Mononuclear cell (primary cell): ENCODE results near the gene GAREM1. TPM values are rescaled to one million over a fixed set of nuclear protein-coding genes. Genes with fewer than 3 reads are reported as not detected.
"Not testable (repeated sequence)": the region's sequence is repeated elsewhere in the genome, so short reads cannot be mapped to it uniquely, and the experiment has no call there.

Source experiments
- H3K27me3 ChIP-seq: 2 replicates; pipeline ENCODE4 v1.6.0; 2011; ENCODE audit warnings: low read length, control low read depth; ENCODE audit not compliant: insufficient read depth
- H3K4me1 ChIP-seq: 2 replicates; pipeline ENCODE4 v1.5.1; 2011; ENCODE audit warnings: mild to moderate bottlenecking, low read length, control low read depth; ENCODE audit not compliant: insufficient read depth
- H3K4me3 ChIP-seq: 2 replicates; pipeline ENCODE4 v1.5.1; 2011; ENCODE audit warnings: mild to moderate bottlenecking, low read length, moderate library complexity
- H3K9me3 ChIP-seq: 2 replicates; pipeline ENCODE4 v1.5.1; 2011; ENCODE audit warnings: low read depth, mild to moderate bottlenecking, control low read depth, low read length
- total RNA-seq: library from RNA; depleted of rRNA; stranded (reverse); fragments of >200 nt; gene quantifications from one replicate; pipeline ENCODE4 v1.2.3, GENCODE V29; 2012

The GAREM1 gene
- total RNA-seq, 1 donor = under 0.01 TPM

DNA sequence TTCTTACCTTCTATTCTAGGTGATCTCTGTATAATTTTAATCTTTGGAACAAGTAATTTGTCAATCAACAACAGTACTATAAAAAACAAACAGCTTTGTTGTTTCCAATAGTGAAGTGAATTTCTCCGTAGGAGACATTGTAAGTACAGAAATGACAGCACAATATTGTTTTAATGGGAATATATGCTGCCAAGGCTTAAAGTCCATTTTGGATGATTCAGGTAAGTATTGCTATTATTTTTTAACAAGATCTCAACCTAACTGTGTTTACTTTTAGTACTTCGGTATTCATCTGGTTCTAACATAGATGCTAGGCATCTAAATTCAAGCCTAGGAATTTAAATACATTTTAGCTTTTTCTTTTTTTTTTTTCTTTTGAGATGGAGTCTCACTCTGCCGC, 175.1 kb downstream of the GAREM1 start:
- Histone ChIP-seq H3K4me1 (no peaks in the 10 kb centered on the region), H3K9me3 (no peaks in the 10 kb centered on the region), H3K27me3 (peaks cover 5% of the 10 kb centered on the region), H3K4me3 (no peak overlapping the region)

DNA sequence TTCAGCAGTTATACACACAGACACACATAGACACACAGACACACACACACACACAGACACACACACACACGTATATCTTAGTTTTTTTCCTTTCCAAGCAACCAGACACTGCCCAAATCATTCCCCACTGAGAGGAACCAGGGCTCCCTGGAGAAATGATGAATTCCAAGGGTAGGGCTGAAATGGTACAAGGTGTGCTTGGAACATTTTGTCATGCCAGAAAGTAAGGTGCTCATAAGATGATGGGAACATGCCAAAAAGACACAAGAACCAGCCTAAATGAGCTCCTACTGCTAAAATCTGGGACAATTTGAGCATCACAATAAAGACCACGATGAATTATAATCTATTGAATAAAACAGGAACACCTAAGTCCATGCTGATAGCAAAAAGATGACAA, 177.6 kb downstream of the GAREM1 start:
- H3K4me1 ChIP-seq = no peaks in the 10 kb centered on the region
- H3K9me3 ChIP-seq = no peaks in the 10 kb centered on the region
- H3K4me3 ChIP-seq = no peak overlapping the region
- no peaks in the 10 kb centered on the region for H3K27me3 ChIP-seq

DNA sequence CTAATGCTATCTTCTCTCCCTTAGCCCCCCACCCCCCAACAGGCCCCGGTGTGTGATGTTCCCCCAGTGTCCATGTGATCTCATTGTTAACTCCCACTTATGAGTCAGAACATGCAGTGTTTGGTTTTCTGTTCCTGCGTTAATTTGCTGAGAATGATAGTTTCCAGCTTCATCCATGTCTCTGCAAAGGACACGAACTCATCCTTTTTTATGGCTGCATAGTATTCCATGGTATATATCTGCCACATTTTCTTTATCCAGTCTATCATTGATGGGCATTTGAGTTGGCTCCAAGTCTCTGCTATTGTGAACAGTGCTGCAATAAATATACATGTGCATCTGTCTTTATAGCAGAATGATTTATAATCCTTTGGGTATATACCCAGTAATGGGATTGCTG, 179.1 kb downstream of the GAREM1 start:
- not testable (repeated sequence) for H3K9me3 ChIP-seq, H3K4me1 ChIP-seq, H3K27me3 ChIP-seq, H3K4me3 ChIP-seq

GRCh38 chr18:32290810-32291209, 179.9 kb downstream of the GAREM1 start:
- no peaks in the 10 kb centered on the region for H3K9me3 ChIP-seq
- no peaks in the 10 kb centered on the region for H3K27me3 ChIP-seq
- H3K4me1 ChIP-seq = no peaks in the 10 kb centered on the region
- no peak overlapping the region for H3K4me3 ChIP-seq

GRCh38 chr18:32289483-32290075, 181.1 kb downstream of the GAREM1 start:
- Histone ChIP-seq H3K4me1 (no peaks in the 10 kb centered on the region), H3K27me3 (no peaks in the 10 kb centered on the region), H3K4me3 (no peak overlapping the region), H3K9me3 (no peaks in the 10 kb centered on the region)

GRCh38 chr18:32287873-32288272, 182.8 kb downstream of the GAREM1 start:
- H3K27me3 ChIP-seq = no peaks in the 10 kb centered on the region
- no peaks in the 10 kb centered on the region for H3K9me3 ChIP-seq
- no peak overlapping the region for H3K4me3 ChIP-seq
- H3K4me1 ChIP-seq = no peaks in the 10 kb centered on the region

DNA sequence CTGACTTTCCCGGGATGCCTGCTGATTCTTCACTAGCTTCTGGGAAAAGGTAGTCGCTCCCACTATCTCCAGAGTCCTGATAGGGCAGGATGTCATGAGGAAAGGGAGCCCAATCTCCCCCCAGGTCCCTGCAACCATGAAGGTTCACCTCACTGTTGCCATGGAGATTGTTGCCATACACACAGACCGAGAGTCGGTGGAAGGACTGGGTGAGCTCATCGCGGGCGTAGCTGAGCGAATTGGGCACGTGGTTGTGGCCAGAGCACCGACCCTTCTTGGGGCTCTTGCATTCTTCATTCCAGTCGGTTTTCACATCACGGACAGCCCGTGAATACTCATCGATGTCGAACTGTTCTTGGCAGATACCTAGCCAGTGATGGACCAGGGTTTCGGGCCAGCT, 183.4 kb downstream of the GAREM1 start:
- H3K9me3 ChIP-seq = no peaks in the 10 kb centered on the region
- H3K4me3 ChIP-seq = no peak overlapping the region
- no peaks in the 10 kb centered on the region for H3K4me1 ChIP-seq
- H3K27me3 ChIP-seq = no peaks in the 10 kb centered on the region

DNA sequence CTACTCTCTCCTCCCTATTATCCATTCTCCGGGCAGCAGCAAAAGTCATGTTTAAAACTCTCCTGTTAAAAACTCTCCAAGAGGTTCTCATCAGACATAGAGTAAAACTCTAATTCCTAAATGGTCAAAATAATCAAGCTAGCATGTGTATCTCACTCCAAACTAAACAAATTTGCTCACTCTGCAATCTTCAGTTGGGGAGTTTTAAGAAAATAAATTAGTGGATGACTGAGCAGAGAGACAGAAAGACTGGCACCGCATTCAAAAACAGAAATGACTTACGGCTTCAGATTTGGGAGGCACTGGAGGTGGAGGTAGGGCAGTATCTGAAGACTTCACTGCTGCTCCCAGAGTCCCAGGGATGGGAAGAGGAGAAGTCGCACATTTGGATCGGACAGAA, 183.9 kb downstream of the GAREM1 start:
- Histone ChIP-seq H3K9me3 (no peaks in the 10 kb centered on the region), H3K4me3 (no peak overlapping the region), H3K27me3 (no peaks in the 10 kb centered on the region), H3K4me1 (no peaks in the 10 kb centered on the region)

GRCh38 chr18:32284284-32284683, 186.4 kb downstream of the GAREM1 start:
- Histone ChIP-seq H3K27me3 (no peaks in the 10 kb centered on the region), H3K9me3 (no peaks in the 10 kb centered on the region), H3K4me1 (no peaks in the 10 kb centered on the region), H3K4me3 (no peak overlapping the region)

- no peaks in the 10 kb centered on the region for H3K27me3 ChIP-seq
- no peaks in the 10 kb centered on the region for H3K4me1 ChIP-seq
- H3K4me3 ChIP-seq = no peak overlapping the region
- H3K9me3 ChIP-seq = no peaks in the 10 kb centered on the region
Observed at GRCh38 chr18:32280911-32281310, 189.8 kb downstream of the GAREM1 start.

DNA sequence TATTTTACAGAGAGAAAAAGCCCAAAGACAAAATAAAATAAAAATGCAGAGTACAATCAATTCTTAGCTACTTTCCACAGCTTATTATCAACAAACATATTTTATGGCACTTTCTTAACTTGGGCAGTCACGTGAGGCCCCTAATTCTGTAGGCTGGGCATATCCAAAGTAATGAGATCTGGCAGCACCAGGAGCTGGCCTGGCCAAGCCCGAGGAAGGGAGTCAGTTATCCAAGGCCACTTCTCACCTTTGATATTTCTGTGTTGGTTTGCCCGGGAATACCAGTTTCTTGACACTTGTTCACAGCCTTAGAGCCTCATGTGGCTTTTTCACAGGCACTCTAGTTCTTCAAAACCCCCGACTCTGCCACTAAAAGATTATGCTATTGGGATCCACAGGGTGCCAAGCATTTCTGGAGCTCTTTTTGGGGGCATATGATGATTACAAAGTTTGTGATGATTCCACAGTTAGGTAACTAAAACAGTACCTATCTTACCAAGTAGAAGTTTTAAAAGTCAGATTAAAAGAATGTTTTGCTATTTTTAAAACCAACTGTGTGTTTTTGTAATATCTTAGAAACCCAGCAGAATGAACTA, 190.4 kb downstream of the GAREM1 start:
- Histone ChIP-seq H3K4me1 (no peaks in the 10 kb centered on the region), H3K9me3 (no peaks in the 10 kb centered on the region), H3K27me3 (no peaks in the 10 kb centered on the region), H3K4me3 (no peak overlapping the region)

- no peaks in the 10 kb centered on the region for H3K27me3 ChIP-seq
- H3K9me3 ChIP-seq = no peaks in the 10 kb centered on the region
- no peak overlapping the region for H3K4me3 ChIP-seq
- H3K4me1 ChIP-seq = no peaks in the 10 kb centered on the region
Observed at GRCh38 chr18:32278177-32278799, 192.4 kb downstream of the GAREM1 start.

GRCh38 chr18:32277549-32277948, 193.1 kb downstream of the GAREM1 start:
- H3K9me3 ChIP-seq = no peaks in the 10 kb centered on the region

DNA sequence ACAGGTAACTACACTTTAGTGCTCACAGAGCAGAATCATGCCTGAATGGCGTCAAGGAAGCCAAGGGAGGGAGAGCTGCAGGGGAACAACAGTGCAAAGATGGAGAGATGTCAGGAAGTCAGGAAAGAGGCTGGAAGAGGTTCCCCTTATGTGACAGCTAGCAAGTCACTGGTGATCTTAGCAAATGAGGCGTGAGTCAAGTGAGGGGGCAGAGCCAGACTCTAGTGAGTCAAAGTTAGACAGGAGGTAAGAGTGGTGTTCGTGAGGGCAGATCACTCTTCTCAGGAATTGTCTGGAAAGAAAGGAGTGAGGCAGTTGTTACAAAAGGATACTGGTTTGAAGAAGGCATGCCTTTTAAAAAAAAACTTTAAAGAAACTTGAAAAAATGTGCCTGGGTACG, 193.8 kb downstream of the GAREM1 start:
- Histone ChIP-seq H3K4me1 (no peaks in the 10 kb centered on the region), H3K27me3 (no peaks in the 10 kb centered on the region), H3K9me3 (no peaks in the 10 kb centered on the region), H3K4me3 (no peak overlapping the region)

More at GRCh38 chr18:32277549-32277948, 193.1 kb downstream of the GAREM1 start:
- Histone ChIP-seq H3K27me3 (no peaks in the 10 kb centered on the region), H3K4me3 (no peak overlapping the region), H3K4me1 (no peaks in the 10 kb centered on the region)

GRCh38 chr18:32276256-32276655, 194.4 kb downstream of the GAREM1 start:
- no peaks in the 10 kb centered on the region for H3K9me3 ChIP-seq
- H3K27me3 ChIP-seq = no peaks in the 10 kb centered on the region
- H3K4me3 ChIP-seq = no peak overlapping the region
- H3K4me1 ChIP-seq = no peaks in the 10 kb centered on the region

DNA sequence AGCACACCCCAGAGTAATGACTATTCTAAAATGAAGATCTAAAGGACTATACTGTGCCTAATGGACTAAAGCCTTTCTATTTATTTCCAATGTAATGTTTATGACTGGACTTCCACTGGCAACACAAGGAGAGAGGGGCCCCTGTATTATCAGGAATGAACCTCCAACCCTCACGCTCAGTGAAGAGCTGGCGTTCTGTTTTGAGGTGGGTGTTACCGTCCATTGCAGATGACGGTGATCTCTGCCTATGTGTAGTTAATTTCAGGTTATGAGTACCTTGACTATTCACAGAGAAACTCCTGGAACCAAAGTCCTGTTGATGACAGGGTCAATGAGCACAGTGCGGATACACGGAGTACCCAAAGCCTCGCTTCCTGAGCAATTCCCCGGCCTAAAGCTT, 195.5 kb downstream of the GAREM1 start:
- Histone ChIP-seq H3K27me3 (no peaks in the 10 kb centered on the region), H3K9me3 (no peaks in the 10 kb centered on the region)

More for the DNA sequence above, 195.5 kb downstream of the GAREM1 start:
- Histone ChIP-seq H3K4me3 (no peak overlapping the region), H3K4me1 (no peaks in the 10 kb centered on the region)
